Stimulated activated CD4-positive, alpha-beta T cell treated with anti-CD3 and anti-CD28 coated beads, Interleukin-12 subunit alpha, Interleukin-12 subunit beta, amount 100 ng/mL, for 48 hours (primary cell): Measurements from ENCODE around the gene DVL3.
A peak's percentile ranks its signal among the peaks of the same experiment; 100 is the strongest.
"Not testable (repeated sequence)": the region's sequence is repeated elsewhere in the genome, so short reads cannot be mapped to it uniquely, and the experiment has no call there.

ENCODE experiments used
- DNase-seq, 3 donors: peaks; one replicate each; pipeline ENCODE4 v3.0.0-alpha.2; 2020; ENCODE audit warnings: low read depth in 2 of 3, low spot score in 1 of 3

Gene DVL3

DNA sequence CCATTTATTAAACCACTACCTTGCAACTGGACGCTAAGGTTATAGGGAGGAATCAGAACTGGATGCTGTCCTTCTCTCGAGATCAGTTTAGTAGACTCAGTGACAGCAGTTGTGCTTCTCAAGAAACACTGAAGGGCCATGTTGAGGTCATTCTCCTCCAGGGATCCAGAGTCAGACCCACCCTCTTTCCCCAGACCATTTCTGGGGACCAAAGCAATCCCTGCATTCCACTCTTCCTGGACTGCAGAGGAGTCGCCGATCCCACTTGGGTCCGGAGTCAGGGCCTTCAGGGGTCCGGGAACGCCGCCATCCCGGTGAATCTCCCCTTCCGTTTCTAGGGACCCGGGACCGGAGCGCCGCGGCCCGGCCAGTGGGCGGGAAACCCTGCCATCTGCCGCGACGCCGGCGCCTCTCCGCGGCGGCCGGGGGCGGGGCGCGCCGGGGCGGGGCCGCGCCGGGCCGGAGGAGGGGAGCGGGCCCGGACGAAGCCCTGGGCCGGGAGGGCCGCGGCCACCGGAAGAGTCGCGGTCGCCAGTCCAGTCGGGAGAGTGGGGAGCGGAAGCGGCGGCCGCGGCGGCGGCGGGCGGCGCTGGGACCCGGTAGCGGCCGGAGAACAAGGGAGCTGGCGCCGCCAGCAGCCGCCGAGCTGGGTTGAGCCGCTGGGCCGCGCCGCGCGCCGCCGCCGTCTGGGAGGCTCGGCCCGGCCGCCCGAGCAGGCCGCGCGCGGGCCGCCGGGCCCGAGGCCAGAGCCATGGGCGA lies at the start of gene DVL3:
Gene DVL3 (plus strand): TSS at position 493 of the 759 bp plus-strand sequence. CDS start 259 bp downstream, at position 752.
- DNase-seq, result peak in 1 of 3 donors; percentile 30

GRCh38 chr3:184110316-184110725 lies 44.9 kb upstream of the DVL3 start:
- DNase-seq, result no peak

DNA sequence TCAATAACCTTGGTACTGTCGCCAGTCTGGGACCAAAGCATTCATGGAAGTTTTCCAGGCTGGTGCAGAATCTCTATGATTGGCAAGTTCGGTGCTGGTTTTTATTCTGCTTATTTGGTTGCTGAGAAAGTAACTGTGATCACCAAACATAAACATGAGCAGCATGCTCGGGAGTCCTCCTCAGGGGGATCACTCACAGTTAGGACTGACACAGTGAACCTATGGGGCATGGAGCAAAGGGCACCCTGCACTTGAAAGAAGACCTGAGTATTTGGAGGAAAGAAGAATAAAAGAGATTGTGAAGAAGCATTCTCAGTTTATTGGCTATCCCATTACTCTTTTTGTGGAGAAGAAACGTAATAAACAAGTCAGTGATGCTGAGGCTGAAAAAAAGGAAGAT lies 39.2 kb upstream of the DVL3 start:
- DNase-seq, result no peak

GRCh38 chr3:184117636-184118035 lies 37.5 kb upstream of the DVL3 start:
- DNase-seq, result no peak

DNA sequence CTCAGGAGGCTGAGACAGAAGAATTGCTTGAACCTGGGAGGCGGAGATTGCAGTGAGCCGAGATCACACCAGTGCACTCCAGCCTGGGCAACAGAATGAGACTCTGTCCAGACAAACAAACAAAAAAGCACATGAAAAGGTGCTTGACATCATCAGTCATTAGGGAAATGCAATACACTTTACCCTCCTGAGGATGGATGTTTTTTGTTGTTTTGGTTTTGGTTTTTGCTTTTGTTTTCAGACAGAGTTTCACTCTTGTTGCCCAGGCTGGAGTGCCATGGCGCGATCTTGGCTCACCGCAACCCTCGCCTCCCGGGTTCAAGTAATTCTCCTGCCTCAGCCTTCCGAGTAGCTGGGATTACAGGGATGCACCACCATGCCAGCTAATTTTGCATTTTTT lies 34.1 kb upstream of the DVL3 start:
- DNase-seq, result not testable (repeated sequence)

DNA sequence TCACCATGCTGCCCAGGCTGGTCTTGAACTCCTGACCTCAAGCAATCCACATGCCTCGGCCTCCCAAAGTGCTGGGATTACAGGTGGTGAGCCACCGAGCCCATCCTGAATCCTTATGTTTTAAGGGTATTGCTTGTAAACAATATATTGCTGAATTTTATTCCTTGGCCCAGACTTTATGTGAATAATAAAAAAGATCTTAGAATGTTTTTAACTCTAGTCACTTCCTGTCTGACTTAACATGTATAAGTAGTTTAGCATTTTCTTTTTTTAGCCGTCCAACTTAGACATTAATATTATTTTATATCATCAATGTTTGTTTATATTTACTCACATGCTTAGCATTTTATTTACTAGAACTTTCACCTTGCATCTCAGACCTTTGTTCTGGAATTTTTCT lies 29.2 kb upstream of the DVL3 start:
- DNase-seq, result no peak

DNA sequence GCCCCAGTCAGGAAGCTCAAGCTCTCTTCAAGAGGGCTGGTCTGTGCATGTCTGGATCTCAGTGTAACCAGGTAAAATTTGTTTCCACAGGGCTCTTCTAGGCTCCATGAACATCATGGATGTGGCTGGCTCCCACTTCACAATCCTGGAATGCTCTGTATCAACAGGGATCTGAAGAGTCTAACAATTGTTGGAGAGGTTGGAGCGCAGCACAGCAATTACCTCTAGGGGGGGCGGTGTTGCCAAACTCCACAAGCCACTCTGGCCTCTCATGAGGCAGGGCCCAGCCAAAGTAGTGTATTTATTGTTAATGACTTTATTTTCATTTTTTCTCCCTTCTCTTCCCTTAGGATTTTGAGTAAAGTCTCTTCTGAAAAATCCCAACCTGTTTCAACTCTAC lies 26.2 kb upstream of the DVL3 start:
- no peak for DNase-seq

- no peak for DNase-seq
Measured at GRCh38 chr3:184132945-184133344, 22.2 kb upstream of the DVL3 start.

GRCh38 chr3:184133840-184134745 lies 21.1 kb upstream of the DVL3 start:
- DNase-seq, result peak; percentile 44 to 60 (median 53)

- DNase-seq, result peak in 1 of 3 donors; percentile 16
Measured at GRCh38 chr3:184134746-184135148, 20.4 kb upstream of the DVL3 start.

- peak; percentile 76 to 85 (median 77) for DNase-seq
Measured at GRCh38 chr3:184135149-184135910, 19.8 kb upstream of the DVL3 start, which contains the start of gene EIF2B5. TSS of gene EIF2B5 (plus strand) at chr3:184135358. CDS start at chr3:184135386, 28 bp downstream.

GRCh38 chr3:184135911-184136260 lies 19.3 kb upstream of the DVL3 start:
- no peak for DNase-seq

GRCh38 chr3:184140436-184140835 lies 14.7 kb upstream of the DVL3 start:
- DNase-seq, result no peak

- DNase-seq, result no peak
Measured at GRCh38 chr3:184142199-184142598, 13.0 kb upstream of the DVL3 start.

DNA sequence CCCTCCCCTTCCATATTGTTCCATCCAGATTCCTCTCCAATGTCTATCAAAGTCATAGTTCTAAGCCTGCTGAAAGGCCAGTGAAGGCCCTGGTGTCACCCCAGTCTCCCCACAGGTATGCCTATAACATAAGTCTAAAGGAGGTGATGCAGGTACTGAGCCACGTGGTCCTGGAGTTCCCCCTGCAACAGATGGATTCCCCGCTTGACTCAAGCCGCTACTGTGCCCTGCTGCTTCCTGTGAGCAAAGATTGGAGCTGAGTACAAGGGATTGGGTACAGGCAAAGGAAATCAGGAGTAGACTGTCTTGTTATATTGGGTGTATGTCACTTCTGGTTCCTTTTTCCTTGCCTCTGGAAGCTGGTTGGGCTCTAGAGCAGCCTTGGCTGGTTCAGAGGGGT lies 11.8 kb upstream of the DVL3 start:
- no peak for DNase-seq

DNA sequence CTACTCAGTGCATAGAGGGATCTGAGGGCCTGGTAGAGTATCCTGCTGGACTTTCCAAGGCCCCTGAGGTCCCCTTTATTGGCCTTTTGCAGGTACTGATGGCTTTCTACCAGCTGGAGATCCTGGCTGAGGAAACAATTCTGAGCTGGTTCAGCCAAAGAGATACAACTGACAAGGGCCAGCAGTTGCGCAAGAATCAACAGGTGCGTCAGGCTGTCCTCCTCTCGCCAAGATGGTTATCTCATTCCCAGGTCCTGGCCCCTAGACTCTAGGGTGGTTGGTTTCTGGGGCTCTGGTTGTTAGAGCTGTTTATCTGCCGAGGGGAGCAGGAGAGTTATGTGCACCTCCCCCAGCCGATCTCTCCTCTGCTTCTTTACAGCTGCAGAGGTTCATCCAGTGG lies 10.7 kb upstream of the DVL3 start:
- no peak for DNase-seq

DNA sequence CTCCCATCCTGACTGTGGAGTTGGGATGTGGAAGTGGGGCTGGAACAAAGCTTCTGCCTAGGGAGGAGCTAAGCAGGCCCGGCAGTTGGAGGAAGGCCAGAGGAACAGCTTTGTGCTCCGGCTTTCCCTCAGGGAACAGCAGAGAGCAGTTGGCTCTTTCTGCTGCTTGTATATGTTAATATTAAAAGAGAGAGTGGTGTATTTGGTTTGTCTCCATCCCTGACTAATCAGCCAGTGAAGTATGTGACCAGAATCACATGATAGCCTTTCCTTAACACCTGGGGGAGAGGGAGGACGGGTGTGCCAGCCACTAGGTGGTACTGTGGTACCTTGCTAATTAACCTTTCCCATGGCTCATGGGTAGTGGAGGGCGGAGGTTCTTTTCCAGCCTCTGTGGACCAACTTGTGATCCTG lies 10.1 kb upstream of the DVL3 start:
- DNase-seq, result no peak

DNA sequence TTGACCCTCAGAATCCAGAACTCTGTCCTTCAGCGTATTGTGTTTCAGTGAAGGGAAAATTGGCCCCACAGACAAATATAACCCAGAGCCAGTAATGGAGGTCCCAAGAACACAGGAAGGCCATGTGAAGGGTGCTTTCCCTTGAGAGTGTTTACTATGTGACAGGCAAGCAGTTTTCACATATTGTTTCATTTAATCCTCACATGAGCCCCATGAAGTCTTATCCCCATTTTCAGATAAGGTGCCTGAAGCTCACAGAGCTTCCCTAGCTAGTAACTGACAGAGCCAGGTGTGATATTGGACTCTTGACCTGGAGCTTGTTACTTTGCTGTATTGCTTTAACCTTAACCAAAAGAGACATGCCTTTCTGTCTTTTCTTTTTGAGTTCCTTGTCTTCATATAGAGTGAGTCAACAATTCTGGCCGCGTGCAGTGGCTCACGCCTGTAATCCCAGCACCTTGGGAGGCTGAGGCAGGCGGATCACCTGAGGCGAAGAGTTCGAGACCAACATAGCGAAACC lies 9.4 kb upstream of the DVL3 start:
- DNase-seq, result no peak

- DNase-seq, result no peak
Measured at GRCh38 chr3:184148076-184148475, 7.1 kb upstream of the DVL3 start.

DNA sequence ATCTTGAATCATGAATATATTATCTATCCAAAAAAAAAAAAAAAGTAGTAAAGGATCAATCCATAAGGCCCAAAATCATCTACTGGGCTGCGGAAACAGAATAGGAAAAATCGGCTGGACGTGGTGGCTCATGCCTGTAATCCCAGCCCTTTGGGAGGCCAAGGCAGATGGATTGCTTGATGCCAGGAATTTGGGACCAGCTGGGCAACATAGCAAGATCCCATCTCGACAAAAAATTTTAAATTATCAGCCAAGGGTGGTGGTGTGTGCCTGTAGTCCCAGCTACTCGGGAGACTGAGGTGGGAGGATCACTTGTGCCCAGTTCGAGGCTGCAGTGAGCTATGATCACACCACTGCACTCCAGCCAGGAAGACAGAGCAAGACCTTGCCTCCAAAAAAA lies 6.1 kb upstream of the DVL3 start:
- DNase-seq, result no peak

DNA sequence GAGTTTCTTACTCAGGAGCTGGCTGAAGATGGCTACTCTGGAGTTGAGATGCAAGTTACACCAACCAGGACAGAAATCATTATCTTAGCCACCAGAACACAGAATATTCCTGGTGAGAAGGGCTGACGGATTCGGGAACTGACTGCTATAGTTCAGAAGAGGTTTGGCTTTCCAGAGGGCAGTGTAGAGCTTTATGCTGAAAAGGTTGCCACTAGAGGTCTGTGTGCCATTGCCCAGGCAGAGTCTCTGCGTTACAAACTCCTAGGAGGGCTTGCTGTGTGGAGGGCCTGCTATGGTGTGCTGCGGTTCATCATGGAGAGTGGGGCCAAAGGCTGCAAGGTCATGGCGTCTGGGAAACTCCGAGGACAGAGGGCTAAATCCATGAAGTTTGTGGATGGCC lies 5.4 kb upstream of the DVL3 start:
- not testable (repeated sequence) for DNase-seq
